LHCN-M2 (cell line): ENCODE measurements around the gene DROSHA. TPM values are rescaled to one million over a fixed set of nuclear protein-coding genes. Genes with fewer than 3 reads are reported as not detected.
"Not testable (repeated sequence)": the region's sequence is repeated elsewhere in the genome, so short reads cannot be mapped to it uniquely, and the experiment has no call there.

Experiments used
- DNase-seq: peaks from one replicate; pipeline ENCODE4 v3.0.0-alpha.2; 2012; ENCODE audit warnings: low read depth
- polyA plus RNA-seq: library from polyadenylated mRNA; unstranded; fragments of >200 nt; gene quantifications from one replicate; pipeline ENCODE4 v1.2.1, GENCODE V29; 2012; ENCODE audit warnings: missing spikeins
- total RNA-seq: library from RNA; depleted of rRNA; stranded (reverse); fragments of >200 nt; gene quantifications from 2 replicates; pipeline ENCODE4 v1.2.3, GENCODE V29; 2014; rRNA removed

DROSHA gene, protein sequence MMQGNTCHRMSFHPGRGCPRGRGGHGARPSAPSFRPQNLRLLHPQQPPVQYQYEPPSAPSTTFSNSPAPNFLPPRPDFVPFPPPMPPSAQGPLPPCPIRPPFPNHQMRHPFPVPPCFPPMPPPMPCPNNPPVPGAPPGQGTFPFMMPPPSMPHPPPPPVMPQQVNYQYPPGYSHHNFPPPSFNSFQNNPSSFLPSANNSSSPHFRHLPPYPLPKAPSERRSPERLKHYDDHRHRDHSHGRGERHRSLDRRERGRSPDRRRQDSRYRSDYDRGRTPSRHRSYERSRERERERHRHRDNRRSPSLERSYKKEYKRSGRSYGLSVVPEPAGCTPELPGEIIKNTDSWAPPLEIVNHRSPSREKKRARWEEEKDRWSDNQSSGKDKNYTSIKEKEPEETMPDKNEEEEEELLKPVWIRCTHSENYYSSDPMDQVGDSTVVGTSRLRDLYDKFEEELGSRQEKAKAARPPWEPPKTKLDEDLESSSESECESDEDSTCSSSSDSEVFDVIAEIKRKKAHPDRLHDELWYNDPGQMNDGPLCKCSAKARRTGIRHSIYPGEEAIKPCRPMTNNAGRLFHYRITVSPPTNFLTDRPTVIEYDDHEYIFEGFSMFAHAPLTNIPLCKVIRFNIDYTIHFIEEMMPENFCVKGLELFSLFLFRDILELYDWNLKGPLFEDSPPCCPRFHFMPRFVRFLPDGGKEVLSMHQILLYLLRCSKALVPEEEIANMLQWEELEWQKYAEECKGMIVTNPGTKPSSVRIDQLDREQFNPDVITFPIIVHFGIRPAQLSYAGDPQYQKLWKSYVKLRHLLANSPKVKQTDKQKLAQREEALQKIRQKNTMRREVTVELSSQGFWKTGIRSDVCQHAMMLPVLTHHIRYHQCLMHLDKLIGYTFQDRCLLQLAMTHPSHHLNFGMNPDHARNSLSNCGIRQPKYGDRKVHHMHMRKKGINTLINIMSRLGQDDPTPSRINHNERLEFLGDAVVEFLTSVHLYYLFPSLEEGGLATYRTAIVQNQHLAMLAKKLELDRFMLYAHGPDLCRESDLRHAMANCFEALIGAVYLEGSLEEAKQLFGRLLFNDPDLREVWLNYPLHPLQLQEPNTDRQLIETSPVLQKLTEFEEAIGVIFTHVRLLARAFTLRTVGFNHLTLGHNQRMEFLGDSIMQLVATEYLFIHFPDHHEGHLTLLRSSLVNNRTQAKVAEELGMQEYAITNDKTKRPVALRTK (N-terminal part only)
- 38.8 and 40.8 TPM in 2 replicates for total RNA-seq
- 34.8 TPM for polyA plus RNA-seq

DNA sequence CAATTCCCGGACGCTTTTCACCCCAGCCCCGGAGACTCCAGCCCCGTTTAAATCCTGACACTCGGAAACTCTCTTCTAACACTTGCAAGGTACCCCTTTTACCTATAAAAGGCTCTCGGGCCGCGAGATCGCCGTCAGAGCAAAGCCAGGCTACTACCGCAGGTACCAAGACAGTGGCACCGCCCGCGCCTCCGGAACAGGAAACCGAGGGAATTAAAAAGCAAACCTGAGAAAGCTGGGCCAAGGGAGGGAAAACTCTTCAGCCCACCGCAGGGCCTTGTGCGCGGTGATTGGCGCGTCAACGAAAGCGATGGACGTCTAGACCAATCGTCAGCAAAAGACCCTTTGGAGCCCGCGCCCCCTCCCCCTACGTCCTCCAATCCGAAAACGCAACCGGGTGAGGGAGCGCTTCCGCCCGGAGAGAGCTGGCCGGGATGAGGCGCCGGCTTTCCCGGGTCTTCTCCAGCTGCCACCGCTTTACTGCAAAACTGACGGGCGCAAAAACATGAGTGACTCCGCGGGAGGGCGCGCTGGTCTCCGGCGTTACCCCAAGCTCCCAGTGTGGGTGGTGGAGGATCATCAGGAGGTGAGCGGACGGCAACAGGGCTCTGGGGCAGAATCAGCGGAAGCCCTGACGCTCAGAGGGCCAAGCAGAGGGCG lies at the start of gene DROSHA, which contains the start of gene C5orf22:
TSS of gene DROSHA (minus strand) at position 206 of the 660 bp plus-strand sequence. CDS start 3,034 bp downstream, outside the sequence.
TSS of gene C5orf22 (plus strand) at position 414 of the 660 bp plus-strand sequence. CDS start at position 506, 92 bp downstream.
- DNase-seq: peak; percentile 95

DNA sequence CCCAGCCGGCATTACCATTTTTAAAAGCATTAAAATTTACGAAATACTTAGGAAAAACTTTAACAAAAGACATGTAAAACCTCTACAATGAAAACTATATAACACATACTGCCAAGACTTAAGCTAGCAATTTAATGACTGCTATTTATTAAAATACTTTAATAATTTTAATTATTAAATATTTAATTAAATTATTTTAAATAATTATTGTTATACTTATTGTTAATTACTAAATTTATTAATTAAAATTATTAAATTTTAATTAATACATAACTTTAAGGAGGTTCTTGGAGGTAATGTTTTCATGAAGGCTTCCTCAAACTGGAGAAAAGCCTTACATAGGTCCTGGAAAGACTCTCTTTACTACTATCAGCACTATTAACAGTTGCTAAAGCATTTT lies 47.7 kb upstream of the DROSHA start:
- no peak for DNase-seq

- DNase-seq: no peak
Observed at GRCh38 chr5:31577438-31577837, 45.5 kb upstream of the DROSHA start.

- no peak for DNase-seq
Observed at GRCh38 chr5:31574772-31575171, 42.9 kb upstream of the DROSHA start.

DNA sequence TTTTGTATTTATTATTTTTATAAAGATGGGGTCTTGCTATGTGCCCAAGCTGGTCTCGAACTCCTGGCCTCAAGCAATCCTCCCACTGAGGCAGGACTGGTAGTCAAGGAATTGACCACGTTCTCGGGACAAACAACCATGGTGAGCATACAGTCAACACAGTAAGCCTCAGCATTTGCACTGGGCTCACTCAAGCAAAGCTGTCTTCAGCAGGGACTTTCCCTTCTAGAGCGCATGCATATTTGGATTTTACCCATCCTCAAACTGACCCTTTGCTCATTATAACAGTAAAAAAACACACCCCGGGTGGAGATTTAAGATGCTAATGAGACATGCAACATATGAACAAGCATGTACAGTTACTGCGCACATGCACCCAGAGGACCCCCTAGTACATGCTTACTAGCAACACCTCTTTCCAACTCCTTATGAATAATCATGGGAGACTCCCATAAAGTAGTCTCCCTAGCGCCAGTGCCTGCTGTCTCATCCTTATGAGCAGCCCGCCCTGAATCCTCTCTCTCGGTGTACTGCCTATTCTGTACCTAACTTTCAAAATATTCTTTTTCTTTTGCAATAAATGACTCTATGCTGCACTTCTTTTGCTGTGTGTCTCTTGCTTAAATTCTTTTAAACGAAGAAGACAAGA lies 41.7 kb upstream of the DROSHA start:
- DNase-seq: no peak

- no peak for DNase-seq
Observed at GRCh38 chr5:31569068-31569467, 37.2 kb upstream of the DROSHA start.

GRCh38 chr5:31568302-31568835 lies 36.5 kb upstream of the DROSHA start:
- no peak for DNase-seq

- DNase-seq: not testable (repeated sequence)
Observed at GRCh38 chr5:31566362-31566761, 34.5 kb upstream of the DROSHA start.

DNA sequence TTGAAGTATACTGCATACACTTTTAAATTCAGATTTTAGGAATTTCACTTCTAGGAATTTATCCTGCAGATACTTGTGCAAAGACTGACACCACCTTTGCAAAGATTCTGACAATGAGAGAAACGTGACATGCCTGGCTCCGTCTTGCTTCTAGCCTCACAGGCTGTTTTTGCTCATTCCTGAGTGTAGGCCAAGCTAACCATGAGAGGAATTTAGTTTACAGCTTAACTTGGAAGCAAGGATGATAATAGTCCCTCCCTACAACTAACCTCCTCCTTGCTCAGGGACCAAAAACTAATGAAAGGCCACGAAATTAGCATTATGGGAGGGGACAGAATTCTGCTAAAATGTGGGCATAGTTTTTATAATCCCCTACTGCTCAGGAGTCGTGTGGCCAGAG lies 31.3 kb upstream of the DROSHA start:
- DNase-seq: no peak

- no peak for DNase-seq
Observed at GRCh38 chr5:31561946-31562345, 30.1 kb upstream of the DROSHA start.

GRCh38 chr5:31559942-31560341 lies 28.0 kb upstream of the DROSHA start:
- DNase-seq: no peak

- DNase-seq: no peak
Observed at GRCh38 chr5:31556461-31556860, 24.6 kb upstream of the DROSHA start.

- peak; percentile 19 for DNase-seq
Observed at GRCh38 chr5:31554552-31554951, 22.7 kb upstream of the DROSHA start.

GRCh38 chr5:31553863-31554262 lies 22.0 kb upstream of the DROSHA start:
- no peak for DNase-seq

- DNase-seq: no peak
Observed at GRCh38 chr5:31551878-31552277, 20.0 kb upstream of the DROSHA start.

GRCh38 chr5:31549114-31549513 lies 17.2 kb upstream of the DROSHA start:
- not testable (repeated sequence) for DNase-seq

- peak; percentile 11 for DNase-seq
Observed at GRCh38 chr5:31537851-31538250, 6.0 kb upstream of the DROSHA start.

DNA sequence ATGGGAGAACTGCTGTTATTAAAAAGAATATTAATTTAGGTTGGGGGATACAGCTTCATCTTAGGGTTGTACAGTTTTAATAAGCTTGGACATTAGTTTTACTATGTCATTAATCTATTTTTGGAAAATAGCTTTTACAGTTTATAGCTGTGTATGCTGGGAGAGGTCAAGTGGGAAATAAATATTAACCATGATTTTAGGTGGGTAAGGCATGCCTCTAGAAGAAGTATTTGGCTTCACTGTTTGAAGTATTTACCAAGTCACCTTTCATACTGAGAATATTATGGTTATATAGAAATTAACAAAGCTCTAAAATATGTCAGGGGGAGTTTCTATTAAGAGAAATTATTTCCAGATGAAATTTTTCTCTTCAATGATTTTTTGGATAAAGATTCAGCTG lies 5.5 kb upstream of the DROSHA start:
- no peak for DNase-seq

GRCh38 chr5:31536873-31537272 lies 5.0 kb upstream of the DROSHA start:
- DNase-seq: no peak

DNA sequence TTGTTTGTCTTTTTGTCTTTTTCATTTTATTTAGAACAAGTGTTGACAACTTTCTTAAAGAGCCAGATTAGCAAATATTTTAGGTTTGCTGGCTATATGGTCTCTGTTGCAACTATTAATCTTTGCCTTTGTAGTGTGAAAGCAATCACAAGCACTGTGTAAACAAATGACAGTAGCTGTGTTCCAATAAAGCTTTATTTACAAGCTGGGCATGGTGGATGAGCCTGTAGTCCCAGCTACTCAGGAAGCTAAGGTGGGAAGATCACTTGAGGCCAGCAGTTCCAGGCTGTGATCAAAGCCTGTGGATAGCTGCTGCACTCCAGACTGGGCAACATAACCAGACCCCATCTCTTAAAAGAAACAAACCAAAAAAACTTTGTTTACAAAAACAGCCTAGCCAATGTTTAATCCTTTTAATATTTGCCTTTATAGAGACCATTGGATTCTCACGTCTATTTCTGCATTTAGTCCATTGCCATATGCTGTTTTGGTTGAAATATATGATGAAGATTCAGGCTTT lies 2.7 kb upstream of the DROSHA start:
- DNase-seq: no peak
